PC-3 (cell line): ENCODE results near the gene EIF2B5.

Experiments used
- EZH2 ChIP-seq: fragments of 300-600 bp; sonication (generic); IDR thresholded peaks from one replicate; pipeline ENCODE4 v1.6.1; 2017; ENCODE audit warnings: antibody characterized with exemption, mild to moderate bottlenecking, low read length; ENCODE audit not compliant: unreplicated experiment
- TF ChIP-seq, protein P1 (sequence below): fragments of 300-600 bp; sonication (generic); conservative IDR thresholded peaks from 2 replicates; pipeline ENCODE4 v1.5.1; 2017; ENCODE audit warnings: antibody characterized with exemption, low read depth, mild to moderate bottlenecking, low read length

DNA sequence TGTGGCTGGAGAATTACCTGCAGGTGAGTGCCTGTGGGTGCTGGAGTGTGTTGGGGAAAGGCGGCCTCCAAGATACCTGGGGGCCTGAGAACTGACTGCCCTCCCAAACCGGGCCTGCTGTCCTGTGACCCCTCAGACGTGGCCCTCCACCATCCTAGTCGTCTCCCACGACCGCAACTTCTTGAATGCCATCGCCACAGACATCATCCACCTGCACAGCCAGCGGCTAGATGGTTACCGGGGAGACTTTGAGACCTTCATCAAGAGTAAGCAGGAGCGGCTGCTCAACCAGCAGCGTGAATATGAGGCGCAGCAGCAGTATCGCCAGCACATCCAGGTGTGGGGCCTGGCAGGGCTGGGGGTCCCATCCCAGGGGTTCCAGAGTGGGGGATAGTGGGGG is 54.3 kb downstream of the EIF2B5 start:
- no peak for TF ChIP-seq EZH2
- TF ChIP-seq, protein P1, sequence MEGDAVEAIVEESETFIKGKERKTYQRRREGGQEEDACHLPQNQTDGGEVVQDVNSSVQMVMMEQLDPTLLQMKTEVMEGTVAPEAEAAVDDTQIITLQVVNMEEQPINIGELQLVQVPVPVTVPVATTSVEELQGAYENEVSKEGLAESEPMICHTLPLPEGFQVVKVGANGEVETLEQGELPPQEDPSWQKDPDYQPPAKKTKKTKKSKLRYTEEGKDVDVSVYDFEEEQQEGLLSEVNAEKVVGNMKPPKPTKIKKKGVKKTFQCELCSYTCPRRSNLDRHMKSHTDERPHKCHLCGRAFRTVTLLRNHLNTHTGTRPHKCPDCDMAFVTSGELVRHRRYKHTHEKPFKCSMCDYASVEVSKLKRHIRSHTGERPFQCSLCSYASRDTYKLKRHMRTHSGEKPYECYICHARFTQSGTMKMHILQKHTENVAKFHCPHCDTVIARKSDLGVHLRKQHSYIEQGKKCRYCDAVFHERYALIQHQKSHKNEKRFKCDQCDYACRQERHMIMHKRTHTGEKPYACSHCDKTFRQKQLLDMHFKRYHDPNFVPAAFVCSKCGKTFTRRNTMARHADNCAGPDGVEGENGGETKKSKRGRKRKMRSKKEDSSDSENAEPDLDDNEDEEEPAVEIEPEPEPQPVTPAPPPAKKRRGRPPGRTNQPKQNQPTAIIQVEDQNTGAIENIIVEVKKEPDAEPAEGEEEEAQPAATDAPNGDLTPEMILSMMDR: no peak
